Measurements from ENCODE around the gene FAM168B.

GRCh38 chr2:131055169-131056065 lies 37.8 kb downstream of the FAM168B start:
- no peak for TF ChIP-seq CTCF (IDR thresholded peaks at IDR 0.05)
- TF ChIP-seq POLR2A (IDR thresholded peaks at IDR 0.05) = no peak
